HG02678 (cell line): ENCODE results near the gene ZSCAN16.

Source experiments
- ATAC-seq: cut with Tn5 transposase; IDR thresholded peaks from one replicate; pipeline ENCODE4 v1.9.1; 2021; ENCODE audit warnings: mild to moderate bottlenecking, moderate library complexity; ENCODE audit not compliant: unreplicated experiment

Gene ZSCAN16

DNA sequence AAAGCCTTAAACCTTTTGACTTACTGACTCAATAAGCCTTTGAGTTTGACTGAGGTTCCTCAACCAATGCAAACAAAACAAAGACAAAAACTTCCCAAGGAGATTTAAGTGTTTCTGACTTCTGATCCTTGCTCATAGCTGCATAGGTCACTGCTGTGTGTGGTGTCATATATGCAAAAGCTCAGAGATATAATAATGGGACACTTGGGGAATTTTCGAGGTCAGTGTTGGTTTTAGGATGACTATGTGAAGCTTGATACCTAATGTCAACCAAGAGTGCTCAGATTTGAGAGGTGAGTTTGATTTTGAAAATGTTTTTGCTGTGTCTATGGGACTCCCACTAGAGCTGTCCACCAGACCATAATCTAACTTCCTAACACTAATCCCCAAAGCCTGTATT, 43.5 kb downstream of the ZSCAN16 start:
- no peak for ATAC-seq

DNA sequence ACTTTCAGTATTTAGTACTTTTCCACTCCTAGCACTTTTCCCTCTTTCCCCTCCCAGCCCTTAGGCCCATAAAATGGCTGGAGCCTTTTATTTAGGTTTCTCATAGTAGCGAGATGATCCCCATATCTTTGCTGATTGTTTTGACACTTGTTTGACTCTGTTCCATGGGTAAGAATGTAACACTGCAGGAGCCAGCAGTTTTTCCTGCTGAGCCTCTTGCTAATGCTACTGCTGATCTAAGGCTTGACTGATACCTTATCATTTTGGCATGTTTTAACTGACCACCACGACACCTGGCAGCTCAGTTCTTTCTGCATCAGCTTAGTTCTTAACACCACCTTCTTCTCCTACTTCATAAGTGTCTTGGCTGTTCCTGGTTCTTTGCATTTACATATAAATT, 46.9 kb downstream of the ZSCAN16 start:
- ATAC-seq = no peak

DNA sequence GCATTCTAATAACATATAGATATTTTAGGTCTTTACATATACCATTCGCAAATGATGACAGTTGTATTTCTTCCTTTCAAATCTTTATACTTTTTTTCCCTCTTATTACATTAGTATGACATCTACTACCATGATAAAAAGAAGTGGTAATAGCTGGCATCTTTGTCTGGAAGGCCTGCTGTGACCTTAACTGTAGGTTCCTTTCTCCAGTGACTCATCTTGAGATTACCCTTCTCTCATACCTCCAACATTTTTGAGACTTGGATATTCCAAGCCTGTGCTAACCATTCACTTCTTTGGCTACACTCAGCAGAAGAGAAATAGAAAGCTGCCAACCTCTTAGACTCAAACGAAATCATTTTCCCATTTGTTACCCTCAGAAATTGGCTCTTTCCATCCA, 47.6 kb downstream of the ZSCAN16 start:
- ATAC-seq = no peak

DNA sequence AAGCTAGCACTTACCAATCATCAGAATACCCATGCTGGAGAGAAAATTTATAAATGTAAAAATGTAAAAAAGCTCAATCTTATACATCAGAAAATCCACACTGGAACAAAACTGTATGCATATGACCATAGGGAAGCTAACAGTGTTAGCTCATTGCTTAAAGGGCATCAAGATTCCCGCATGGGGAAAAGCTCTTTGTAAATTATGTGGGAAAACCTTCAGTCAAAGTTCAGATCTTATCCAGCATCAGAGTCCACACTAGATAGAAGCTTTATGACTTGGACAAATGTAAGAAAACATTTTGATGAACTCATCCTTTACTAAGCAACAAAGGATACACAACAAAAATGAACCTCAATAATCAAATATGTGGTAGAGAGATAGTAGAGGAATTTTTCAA, 52.0 kb downstream of the ZSCAN16 start:
- no peak for ATAC-seq
